ENCODE measurements around the gene MAML3. TPM values are rescaled to one million over a fixed set of nuclear protein-coding genes. Genes with fewer than 3 reads are reported as not detected.

MAML3 gene
- total and polyA plus RNA-seq, 2 experiments from 2014 or later: 4.1 to 11.2 TPM

DNA sequence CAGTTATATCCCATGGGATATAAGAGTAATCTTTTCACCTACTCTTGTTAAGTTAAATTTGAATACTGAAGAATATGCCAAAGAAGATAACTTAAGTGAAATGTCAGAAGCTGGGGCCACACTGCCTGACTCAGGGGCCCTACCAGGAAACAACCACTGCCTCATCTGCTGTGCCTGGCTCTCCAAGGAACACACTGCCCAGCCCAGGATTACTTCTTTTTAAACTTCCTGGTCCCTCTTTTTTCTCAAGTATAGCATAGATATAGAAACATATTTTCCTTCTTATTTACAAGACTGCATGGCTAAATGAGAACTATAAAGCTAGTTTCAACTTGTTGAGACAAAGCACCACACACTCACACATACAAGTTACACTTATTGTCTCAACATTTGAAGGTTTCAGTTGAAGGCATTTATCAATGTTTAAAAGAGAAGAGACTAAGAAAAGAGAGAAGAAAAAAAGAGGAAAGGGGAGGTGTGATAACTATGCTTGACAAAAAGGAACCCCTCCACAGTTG is 45.2 kb downstream of the MAML3 start:
- Histone ChIP-seq H2AFZ (no peak overlapping the region), H3K27ac (peak overlapping the region; percentile 37), H3K4me3 (no peak overlapping the region), H4K20me1 (ENCODE audit: insufficient read depth, poor library complexity, severe bottlenecking) (no peaks in the 10 kb centered on the region), H3K79me2 (peaks cover 49% of the 10 kb centered on the region), H3K9me2 (replicated peaks; ENCODE audit: insufficient read depth) (no peaks in the 10 kb centered on the region), H3K9me3 (ENCODE audit: low read depth) (no peaks in the 10 kb centered on the region), H3K4me1 (ENCODE audit: insufficient read depth) (peaks cover 27% of the 10 kb centered on the region), H3K4me2 (no peak overlapping the region), H3K27me3 (no peaks in the 10 kb centered on the region), H3K36me3 (replicated peaks; ENCODE audit: insufficient read depth, low read depth) (no peaks in the 10 kb centered on the region)
- TF ChIP-seq EZH2 (IDR thresholded peaks at IDR 0.05; ENCODE audit: borderline replicate concordance): no peak
- TF ChIP-seq, protein P1, sequence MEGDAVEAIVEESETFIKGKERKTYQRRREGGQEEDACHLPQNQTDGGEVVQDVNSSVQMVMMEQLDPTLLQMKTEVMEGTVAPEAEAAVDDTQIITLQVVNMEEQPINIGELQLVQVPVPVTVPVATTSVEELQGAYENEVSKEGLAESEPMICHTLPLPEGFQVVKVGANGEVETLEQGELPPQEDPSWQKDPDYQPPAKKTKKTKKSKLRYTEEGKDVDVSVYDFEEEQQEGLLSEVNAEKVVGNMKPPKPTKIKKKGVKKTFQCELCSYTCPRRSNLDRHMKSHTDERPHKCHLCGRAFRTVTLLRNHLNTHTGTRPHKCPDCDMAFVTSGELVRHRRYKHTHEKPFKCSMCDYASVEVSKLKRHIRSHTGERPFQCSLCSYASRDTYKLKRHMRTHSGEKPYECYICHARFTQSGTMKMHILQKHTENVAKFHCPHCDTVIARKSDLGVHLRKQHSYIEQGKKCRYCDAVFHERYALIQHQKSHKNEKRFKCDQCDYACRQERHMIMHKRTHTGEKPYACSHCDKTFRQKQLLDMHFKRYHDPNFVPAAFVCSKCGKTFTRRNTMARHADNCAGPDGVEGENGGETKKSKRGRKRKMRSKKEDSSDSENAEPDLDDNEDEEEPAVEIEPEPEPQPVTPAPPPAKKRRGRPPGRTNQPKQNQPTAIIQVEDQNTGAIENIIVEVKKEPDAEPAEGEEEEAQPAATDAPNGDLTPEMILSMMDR (IDR thresholded peaks at IDR 0.05; ENCODE audit: poor library complexity): no peak
- TF ChIP-seq EZH2phosphoT487 (IDR thresholded peaks at IDR 0.05; ENCODE audit: low read depth, severe bottlenecking, unreplicated experiment): no peak
- DNase-seq (ENCODE audit: low spot score): no peak

GRCh38 chr4:140108243-140108642 is 45.7 kb downstream of the MAML3 start:
- H3K4me3 ChIP-seq: no peak overlapping the region
- no peaks in the 10 kb centered on the region for H3K9me2 ChIP-seq (replicated peaks; ENCODE audit: insufficient read depth)
- H3K4me1 ChIP-seq (ENCODE audit: insufficient read depth): peaks cover 27% of the 10 kb centered on the region
- peak overlapping the region; percentile 37 for H3K27ac ChIP-seq
- DNase-seq (ENCODE audit: low spot score): no peak
- TF ChIP-seq, protein P1 (IDR thresholded peaks at IDR 0.05; ENCODE audit: poor library complexity): no peak
- TF ChIP-seq EZH2phosphoT487 (IDR thresholded peaks at IDR 0.05; ENCODE audit: low read depth, severe bottlenecking, unreplicated experiment) (no peak), EZH2 (IDR thresholded peaks at IDR 0.05; ENCODE audit: borderline replicate concordance) (no peak)
- H3K9me3 ChIP-seq (ENCODE audit: low read depth): no peaks in the 10 kb centered on the region
- no peak overlapping the region for H3K4me2 ChIP-seq
- H3K27me3 ChIP-seq: no peaks in the 10 kb centered on the region
- 41% methylated on average over 4 of the region's 4 CpGs for WGBS (ENCODE audit: low lambda C conversion rate, missing lambda C conversion rate)
- H3K36me3 ChIP-seq (replicated peaks; ENCODE audit: insufficient read depth, low read depth): no peaks in the 10 kb centered on the region
- H2AFZ ChIP-seq: no peak overlapping the region
- H3K79me2 ChIP-seq: peaks cover 48% of the 10 kb centered on the region
- no peaks in the 10 kb centered on the region for H4K20me1 ChIP-seq (ENCODE audit: insufficient read depth, poor library complexity, severe bottlenecking)

- H3K4me2 ChIP-seq: no peak overlapping the region
- TF ChIP-seq EZH2 (IDR thresholded peaks at IDR 0.05; ENCODE audit: borderline replicate concordance) (no peak), EZH2phosphoT487 (IDR thresholded peaks at IDR 0.05; ENCODE audit: low read depth, severe bottlenecking, unreplicated experiment) (no peak)
- TF ChIP-seq, protein P1 (IDR thresholded peaks at IDR 0.05; ENCODE audit: poor library complexity): no peak
- peaks cover 50% of the 10 kb centered on the region for H3K79me2 ChIP-seq
- no peaks in the 10 kb centered on the region for H3K9me2 ChIP-seq (replicated peaks; ENCODE audit: insufficient read depth)
- no peak overlapping the region for H3K4me3 ChIP-seq
- DNase-seq (ENCODE audit: low spot score): no peak
- H4K20me1 ChIP-seq (ENCODE audit: insufficient read depth, poor library complexity, severe bottlenecking): no peaks in the 10 kb centered on the region
- no peaks in the 10 kb centered on the region for H3K27me3 ChIP-seq
- peaks cover 21% of the 10 kb centered on the region for H3K4me1 ChIP-seq (ENCODE audit: insufficient read depth)
- H2AFZ ChIP-seq: no peak overlapping the region
- WGBS (ENCODE audit: low lambda C conversion rate, missing lambda C conversion rate): 71% methylated on average over 1 of the region's 1 CpG
- no peak overlapping the region for H3K27ac ChIP-seq
- H3K9me3 ChIP-seq (ENCODE audit: low read depth): no peaks in the 10 kb centered on the region
- H3K36me3 ChIP-seq (replicated peaks; ENCODE audit: insufficient read depth, low read depth): no peaks in the 10 kb centered on the region
These were observed 47.6 kb downstream of the MAML3 start for GRCh38 chr4:140106289-140106844.

Data from hepatocyte (in vitro differentiated cells).